Aorta (tissue), 5 donors: ENCODE measurements around the gene NEGR1. TPM values are rescaled to one million over a fixed set of nuclear protein-coding genes. Genes with fewer than 3 reads are reported as not detected.

Source experiments
- ATAC-seq: fragments of 200-7000 bp; cut with Tn5 transposase; one replicate; pipeline ENCODE4 v1.9.1; 2022; ENCODE audit warnings: moderate library complexity; ENCODE audit not compliant: low FRiP score
- DNase-seq, 2 donors: peaks; one replicate each; pipeline ENCODE4 v3.0.0-alpha.2; 2020
- H3K27ac ChIP-seq, 2 donors: one replicate each; pipeline ENCODE4 v1.5.1; 2013; ENCODE audit warnings: low read length in 2 of 2, mild to moderate bottlenecking in 2 of 2, moderate library complexity in 2 of 2, control low read depth in 1 of 2, inconsistent platforms in 1 of 2, low read depth in 1 of 2
- H3K27me3 ChIP-seq, 2 donors: one replicate each; pipeline ENCODE4 v1.6.1; 2013; ENCODE audit warnings: control low read depth in 1 of 2, low read length in 1 of 2, mild to moderate bottlenecking in 1 of 2, moderate library complexity in 1 of 2; ENCODE audit not compliant: insufficient read depth in 2 of 2, control insufficient read depth in 1 of 2
- H3K36me3 ChIP-seq, 2 donors: one replicate each; pipeline ENCODE4 v1.6.1; 2013; ENCODE audit warnings: control low read depth in 1 of 2, low read length in 1 of 2, mild to moderate bottlenecking in 1 of 2; ENCODE audit not compliant: insufficient read depth in 2 of 2, control insufficient read depth in 1 of 2
- H3K4me1 ChIP-seq, 2 donors: one replicate each; pipeline ENCODE4 v1.6.1; 2013; ENCODE audit warnings: low read length in 2 of 2, control low read depth in 1 of 2, mild to moderate bottlenecking in 1 of 2, moderate library complexity in 1 of 2; ENCODE audit not compliant: insufficient read depth in 2 of 2, control insufficient read depth in 1 of 2
- H3K4me3 ChIP-seq, 2 donors: one replicate each; pipeline ENCODE4 v1.5.1; 2013; ENCODE audit warnings: low read length in 2 of 2, control low read depth in 1 of 2, mild to moderate bottlenecking in 1 of 2
- H3K9me3 ChIP-seq: one replicate; pipeline ENCODE4 v1.6.1; 2013; ENCODE audit warnings: mild to moderate bottlenecking, low read length; ENCODE audit not compliant: control insufficient read depth
- WGBS, 2 donors: extraction: QIAGEN DNeasy Blood & Tissue Kit; methylation state at CpG; one replicate each; pipeline ENCODE4 v1.1.7; 2013; 5-methylcytosine and 5-hydroxymethylcytosine counted together
- intact Hi-C, 2 donors: fragments of 100-400 bp; cut with DNase I; formaldehyde crosslinking; loops; one replicate each; pipeline versions ENCODE4 v1.14.2 to v1.15.0; 2022
- polyA plus RNA-seq, 2 donors: library from polyadenylated mRNA; stranded (reverse); fragments of 200-250 nt; gene quantifications; one replicate each; pipeline ENCODE4 v1.2.3, GENCODE V29; 2013
- total RNA-seq, 2 donors: library from RNA; stranded (reverse); fragmentation: NEBNext Ultra II Directional; extraction: Animal tissue kit (Norgen Biotek cat#: 25700); gene quantifications; one replicate each; pipeline ENCODE4 v1.2.1, GENCODE V29; 2021
- donor health status: healthy with polysubstance abuse.
- donor health status: Bipolar disorder and iron deficiency.
- donor health status: DM: no; HTN: no; CAD: no.
- donor health status: DM: no; HTN: no; CAD: no.
- donor health status: DM: yes; HTN: yes; CAD: no.

The NEGR1 gene
- total and polyA plus RNA-seq, 4 donors = 3.5 to 50.3 (median 18.4) TPM

GRCh38 chr1:72018562-72018961 lies 263.8 kb downstream of the NEGR1 start:
- Histone ChIP-seq H3K9me3 (no peaks in the 10 kb centered on the region), H3K4me1 (peaks cover 0 to 2% of the 10 kb centered on the region in 2 donors), H3K27me3 (no peaks in the 10 kb centered on the region), H3K36me3 (no peaks in the 10 kb centered on the region), H3K4me3 (no peak overlapping the region), H3K27ac (no peak overlapping the region)
- DNase-seq (no peak), ATAC-seq (no peak)
- intact Hi-C loops = no loop called here
- 93 to 96% methylated on average over 2 of the region's 2 CpGs for WGBS, 2 donors

GRCh38 chr1:72015006-72015405 lies 267.3 kb downstream of the NEGR1 start:
- DNase-seq (no peak), ATAC-seq (no peak)
- no peaks in the 10 kb centered on the region for H3K27me3 ChIP-seq
- no peaks in the 10 kb centered on the region for H3K9me3 ChIP-seq
- 97 to 100% methylated on average over 1 of the region's 1 CpG for WGBS, 2 donors
- H3K36me3 ChIP-seq = no peaks in the 10 kb centered on the region
- H3K27ac ChIP-seq = no peak overlapping the region
- peaks cover under 1 to 4% of the 10 kb centered on the region in 2 donors for H3K4me1 ChIP-seq
- H3K4me3 ChIP-seq = no peak overlapping the region
- intact Hi-C loops = no loop called here

- Histone ChIP-seq H3K4me1 (peaks cover 2 to 6% of the 10 kb centered on the region in 2 donors), H3K9me3 (no peaks in the 10 kb centered on the region), H3K27me3 (no peaks in the 10 kb centered on the region), H3K27ac (no peak overlapping the region), H3K36me3 (no peaks in the 10 kb centered on the region), H3K4me3 (no peak overlapping the region)
- WGBS, 2 donors = 53 to 64% methylated on average over 1 of the region's 1 CpG
- DNase-seq (no peak), ATAC-seq (no peak)
- intact Hi-C loops = no loop called here
Measured at GRCh38 chr1:72013161-72013560, 269.2 kb downstream of the NEGR1 start.

DNA sequence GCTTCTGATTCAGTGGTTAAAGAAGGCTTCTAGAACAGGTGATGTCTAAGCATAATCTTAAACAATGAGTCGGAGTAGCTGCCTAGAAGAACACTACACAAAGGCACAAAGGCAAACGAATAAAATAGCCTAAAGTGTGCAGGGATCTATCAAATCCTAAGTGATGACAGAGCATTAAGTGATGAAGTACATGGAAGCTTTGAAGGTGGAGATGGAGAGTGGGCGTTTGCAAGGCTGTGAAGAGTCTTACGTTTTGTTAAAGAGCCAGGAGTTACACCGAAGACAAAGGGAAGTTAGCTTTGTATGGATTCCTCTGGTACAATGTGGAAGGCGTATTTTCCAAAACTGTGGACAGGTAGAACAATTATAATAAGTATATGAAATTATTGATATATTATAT lies 270.6 kb downstream of the NEGR1 start:
- WGBS, 2 donors = 89 to 93% methylated on average over 6 of the region's 6 CpGs
- peaks cover 2 to 6% of the 10 kb centered on the region in 2 donors for H3K4me1 ChIP-seq
- no peak for ATAC-seq

GRCh38 chr1:72010094-72010431 lies 272.3 kb downstream of the NEGR1 start:
- intact Hi-C loops = no loop called here
- ATAC-seq (no peak), DNase-seq (no peak)
- H3K27ac ChIP-seq = no peak overlapping the region
- no peaks in the 10 kb centered on the region for H3K27me3 ChIP-seq
- no peaks in the 10 kb centered on the region for H3K9me3 ChIP-seq
- H3K4me3 ChIP-seq = no peak overlapping the region
- H3K4me1 ChIP-seq = peaks cover 2 to 6% of the 10 kb centered on the region in 2 donors
- WGBS, 2 donors = 78 to 79% methylated on average over 3 of the region's 3 CpGs
- no peaks in the 10 kb centered on the region for H3K36me3 ChIP-seq

More for the DNA sequence above, 270.6 kb downstream of the NEGR1 start:
- Histone ChIP-seq H3K4me3 (no peak overlapping the region), H3K27ac (no peak overlapping the region), H3K27me3 (no peaks in the 10 kb centered on the region), H3K9me3 (no peaks in the 10 kb centered on the region), H3K36me3 (no peaks in the 10 kb centered on the region)
- DNase-seq = no peak
- intact Hi-C loops = no loop called here

DNA sequence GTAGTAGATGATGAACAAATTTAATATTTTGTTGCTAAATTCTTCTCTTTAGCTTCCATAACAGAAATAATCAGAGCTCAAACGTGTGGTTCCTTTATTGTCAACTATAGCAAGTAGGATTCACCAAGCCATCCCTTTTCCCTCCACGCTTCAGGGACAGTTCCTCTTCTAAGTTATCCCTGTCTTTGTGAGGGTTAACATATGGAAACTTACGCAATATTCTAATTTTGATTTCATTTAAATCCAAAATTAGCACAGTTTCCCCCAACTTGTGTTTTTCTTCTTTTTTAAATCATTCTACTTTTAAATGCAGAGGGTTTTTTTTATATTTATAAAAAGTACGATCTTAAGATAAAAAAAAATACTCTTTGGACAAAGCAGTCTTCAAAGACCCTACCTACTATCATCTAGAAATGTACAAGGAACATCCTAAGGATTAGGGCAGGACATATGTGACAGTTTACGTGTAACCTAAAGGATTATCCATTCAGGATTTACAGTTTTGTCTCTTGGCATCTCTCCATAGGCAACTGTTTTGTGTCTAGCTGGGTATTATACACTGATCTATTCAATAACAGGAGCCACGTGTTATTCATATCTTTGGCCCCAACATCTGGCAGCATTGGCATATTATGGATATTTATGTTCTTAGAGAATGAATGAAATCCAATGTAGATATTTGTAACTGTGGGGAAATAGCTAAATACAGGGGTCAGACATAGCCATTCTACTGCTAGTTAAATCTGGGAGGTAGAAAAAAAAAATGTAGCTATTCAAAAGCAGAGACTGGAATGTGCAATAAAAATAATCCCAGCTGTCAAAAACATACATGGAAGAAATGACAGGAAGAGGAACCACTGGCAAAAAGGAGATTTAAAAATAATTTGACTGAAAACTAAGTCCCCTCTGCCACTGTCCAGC lies 272.9 kb downstream of the NEGR1 start:
- Histone ChIP-seq H3K4me1 (peaks cover 2 to 6% of the 10 kb centered on the region in 2 donors), H3K9me3 (no peaks in the 10 kb centered on the region), H3K36me3 (no peaks in the 10 kb centered on the region), H3K27ac (no peak overlapping the region), H3K27me3 (no peaks in the 10 kb centered on the region), H3K4me3 (no peak overlapping the region)
- DNase-seq (no peak), ATAC-seq (no peak)
- intact Hi-C loops = no loop called here
- 58 to 59% methylated on average over 6 of the region's 6 CpGs for WGBS, 2 donors

DNA sequence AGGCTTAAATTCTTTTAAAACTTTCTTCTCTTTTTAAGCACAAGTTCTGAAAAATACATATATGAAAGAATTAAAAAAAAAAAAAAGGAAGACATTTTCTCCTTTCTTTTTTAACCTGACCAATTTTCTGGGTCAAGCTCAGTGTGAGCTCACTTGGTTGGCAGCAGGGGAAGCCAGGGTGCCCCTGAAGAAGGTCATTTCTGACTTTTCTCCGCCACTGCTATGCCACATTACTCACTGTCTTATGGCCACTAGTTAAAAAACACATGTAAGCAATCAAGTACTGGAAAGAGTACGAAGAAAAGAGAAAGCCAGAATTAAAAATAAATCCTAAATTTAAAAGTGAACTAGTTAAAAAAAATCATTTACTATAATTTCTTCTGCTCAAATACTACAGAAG lies 275.0 kb downstream of the NEGR1 start:
- Histone ChIP-seq H3K9me3 (no peaks in the 10 kb centered on the region), H3K4me3 (no peak overlapping the region), H3K4me1 (peaks cover 2 to 6% of the 10 kb centered on the region in 2 donors), H3K27ac (no peak overlapping the region), H3K36me3 (no peaks in the 10 kb centered on the region), H3K27me3 (no peaks in the 10 kb centered on the region)
- 55 to 73% methylated on average over 2 of the region's 2 CpGs for WGBS, 2 donors
- intact Hi-C loops = no loop called here
- ATAC-seq (no peak), DNase-seq (no peak)

- Histone ChIP-seq H3K4me1 (peaks cover 0 to 6% of the 10 kb centered on the region in 2 donors), H3K9me3 (no peaks in the 10 kb centered on the region), H3K4me3 (no peak overlapping the region), H3K27ac (no peak overlapping the region), H3K27me3 (no peaks in the 10 kb centered on the region), H3K36me3 (no peaks in the 10 kb centered on the region)
- DNase-seq (no peak), ATAC-seq (no peak)
- WGBS, 2 donors = 23% methylated on average over 1 of the region's 1 CpG
- intact Hi-C loops = no loop called here
Measured at GRCh38 chr1:72006092-72006491, 276.2 kb downstream of the NEGR1 start.

GRCh38 chr1:72003092-72003491 lies 279.2 kb downstream of the NEGR1 start:
- DNase-seq = no peak
- H3K36me3 ChIP-seq = no peaks in the 10 kb centered on the region
- intact Hi-C loops = no loop called here
- no peak overlapping the region for H3K27ac ChIP-seq
- 65 to 73% methylated on average over 3 of the region's 3 CpGs for WGBS, 2 donors
- H3K4me1 ChIP-seq = no peaks in the 10 kb centered on the region
- no peaks in the 10 kb centered on the region for H3K9me3 ChIP-seq
- no peak for ATAC-seq
- no peaks in the 10 kb centered on the region for H3K27me3 ChIP-seq
- no peak overlapping the region for H3K4me3 ChIP-seq
